ENCODE data around the gene HBQ1.
"Not testable (repeated sequence)": the region's sequence is repeated elsewhere in the genome, so short reads cannot be mapped to it uniquely, and the experiment has no call there.

HBQ1 gene

DNA sequence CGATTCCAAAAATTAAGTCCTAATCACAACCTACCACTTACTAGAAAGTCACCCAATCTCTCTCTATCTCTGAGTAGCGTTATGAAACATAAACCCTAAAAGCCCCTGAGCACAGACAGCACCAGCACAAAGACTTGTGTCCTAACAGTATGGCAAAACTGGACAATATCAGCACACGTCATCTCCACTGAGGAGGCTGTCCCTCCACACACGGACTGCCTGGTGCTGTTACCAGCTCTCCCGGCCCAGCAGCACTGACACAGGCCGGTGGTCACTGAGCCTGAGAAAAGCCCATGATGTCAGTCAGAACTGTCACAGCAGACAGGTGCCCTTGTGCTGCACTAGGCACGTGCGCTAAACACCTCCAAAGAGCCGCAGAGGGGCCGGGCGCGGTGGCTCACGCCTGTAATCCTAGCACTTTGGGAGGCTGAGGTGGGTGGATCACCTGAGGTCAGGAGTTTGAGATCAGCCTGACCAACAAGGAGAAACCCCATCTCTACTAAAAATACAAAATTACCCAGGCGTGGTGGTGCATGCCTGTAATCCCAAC is 31.4 kb downstream of the HBQ1 start:
- not testable (repeated sequence) for DNase-seq (ENCODE audit: low read depth)

DNA sequence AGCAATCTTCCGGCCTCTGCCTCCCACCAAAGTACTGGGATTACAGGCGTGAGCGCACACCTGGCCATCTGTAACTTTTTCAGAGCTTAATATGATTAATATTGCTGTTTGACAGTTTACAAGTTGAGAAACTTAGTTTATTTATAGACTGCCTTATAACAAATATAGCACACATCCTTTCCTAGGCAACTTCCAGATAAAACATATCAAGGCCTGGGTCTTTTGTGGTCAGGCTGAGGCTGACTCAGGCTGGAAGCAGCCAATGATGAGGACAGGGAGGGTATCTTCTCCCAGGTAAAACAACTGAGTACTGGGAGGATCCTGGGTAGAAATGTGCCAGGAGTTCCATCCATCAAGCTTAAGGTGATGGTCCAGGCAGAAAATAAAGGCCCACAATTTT is 32.7 kb downstream of the HBQ1 start:
- DNase-seq (ENCODE audit: low read depth) = no peak

DNA sequence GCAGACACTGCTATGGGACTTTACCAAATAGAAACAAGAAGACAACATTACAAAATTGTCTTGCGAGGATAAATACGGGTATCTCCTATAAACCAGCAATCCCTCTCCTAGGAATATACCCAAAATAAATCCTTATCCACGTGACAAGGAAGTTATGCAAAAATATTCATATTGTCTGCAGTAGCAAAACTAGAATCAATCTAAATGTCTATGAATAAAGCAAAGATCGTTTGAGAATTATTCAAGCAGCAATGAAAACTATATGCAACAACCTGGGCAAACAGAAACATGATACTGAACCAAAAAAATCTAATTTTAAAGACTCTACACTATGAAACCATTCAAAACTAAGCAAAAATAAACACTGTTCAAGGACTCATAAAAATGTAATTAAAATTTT is 39.8 kb downstream of the HBQ1 start:
- no peak for DNase-seq (ENCODE audit: low read depth)

DNA sequence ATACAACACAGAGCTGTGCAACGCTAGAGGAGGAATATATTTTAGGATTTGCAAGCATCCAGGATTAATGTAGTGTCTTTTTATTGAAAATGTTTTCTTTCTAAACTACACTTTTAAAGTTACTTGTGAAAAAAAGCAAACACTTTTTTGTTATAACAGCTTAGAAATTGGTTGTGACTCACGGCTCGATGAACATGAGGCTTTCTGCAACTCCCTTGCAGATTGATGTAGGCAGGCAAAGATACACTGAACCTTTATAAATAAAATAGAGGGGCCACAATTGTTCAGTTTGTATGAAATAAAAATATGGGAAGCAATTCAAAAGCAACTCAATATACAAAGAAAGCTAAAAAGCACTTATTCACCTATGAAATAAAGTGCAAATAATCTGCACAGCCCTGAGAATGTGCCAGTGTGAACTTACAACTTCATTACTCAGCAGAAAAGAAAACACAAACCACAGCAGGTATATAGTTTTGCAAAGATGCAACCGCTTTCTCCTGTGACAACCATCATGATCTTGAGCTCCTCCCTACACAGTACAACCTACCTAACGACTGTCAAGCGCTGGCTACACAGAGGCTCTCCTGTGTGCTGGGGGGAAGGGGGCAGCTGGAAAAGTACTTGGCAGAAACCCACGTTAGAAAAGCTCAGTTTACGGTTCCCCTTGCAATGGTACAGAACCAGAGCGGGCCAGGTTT is 48.0 kb downstream of the HBQ1 start:
- no peak for DNase-seq (ENCODE audit: low read depth)

DNA sequence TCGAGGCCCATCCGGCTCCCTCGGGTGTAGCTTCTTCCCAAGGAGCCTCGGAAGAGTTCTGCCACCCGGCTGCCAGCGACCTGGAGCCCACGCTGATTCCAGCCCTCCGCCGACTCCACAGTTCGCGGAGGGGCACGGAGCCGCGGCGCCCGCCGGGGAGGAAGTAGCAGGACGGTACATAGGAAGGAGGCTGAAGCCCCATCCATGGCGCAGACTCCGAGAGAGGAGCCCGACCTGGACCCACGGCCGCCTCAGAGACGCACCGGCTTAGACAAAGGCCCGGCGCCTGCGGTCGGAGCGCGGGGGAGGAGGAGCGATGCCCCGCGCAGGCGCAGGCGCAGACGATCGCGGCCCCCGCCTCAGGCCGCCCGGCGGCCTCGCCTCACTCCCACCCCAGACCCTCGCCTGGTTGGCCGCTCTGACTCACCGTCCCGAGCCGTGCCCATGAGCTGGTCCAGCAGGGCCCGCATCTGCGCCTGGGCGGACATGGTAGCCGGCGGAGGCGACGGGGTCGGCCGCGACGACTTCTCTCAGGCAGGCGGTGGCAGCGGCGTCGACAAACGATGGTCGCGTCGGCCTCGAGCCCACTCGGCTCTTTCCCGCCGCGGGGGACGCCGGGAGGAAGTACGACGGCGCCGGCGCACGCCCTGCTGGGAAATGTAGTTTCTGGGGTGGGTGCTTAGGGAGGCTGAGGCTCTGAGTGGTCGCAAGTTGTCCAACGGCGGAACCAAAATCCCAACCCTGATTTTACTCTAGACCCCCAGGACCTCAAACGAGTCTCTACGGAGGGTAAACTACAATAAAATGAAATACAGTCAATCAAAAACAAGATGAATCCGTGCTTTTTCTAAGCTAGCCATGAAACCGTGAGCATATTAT is 48.8 kb downstream of the HBQ1 start, which contains the start of gene LUC7L:
Gene LUC7L, minus strand, starts transcription at position 598 of the 879 bp plus-strand sequence. Its CDS starts 110 bp downstream, at position 488.
- peak; percentile 62 for DNase-seq (ENCODE audit: low read depth)

DNA sequence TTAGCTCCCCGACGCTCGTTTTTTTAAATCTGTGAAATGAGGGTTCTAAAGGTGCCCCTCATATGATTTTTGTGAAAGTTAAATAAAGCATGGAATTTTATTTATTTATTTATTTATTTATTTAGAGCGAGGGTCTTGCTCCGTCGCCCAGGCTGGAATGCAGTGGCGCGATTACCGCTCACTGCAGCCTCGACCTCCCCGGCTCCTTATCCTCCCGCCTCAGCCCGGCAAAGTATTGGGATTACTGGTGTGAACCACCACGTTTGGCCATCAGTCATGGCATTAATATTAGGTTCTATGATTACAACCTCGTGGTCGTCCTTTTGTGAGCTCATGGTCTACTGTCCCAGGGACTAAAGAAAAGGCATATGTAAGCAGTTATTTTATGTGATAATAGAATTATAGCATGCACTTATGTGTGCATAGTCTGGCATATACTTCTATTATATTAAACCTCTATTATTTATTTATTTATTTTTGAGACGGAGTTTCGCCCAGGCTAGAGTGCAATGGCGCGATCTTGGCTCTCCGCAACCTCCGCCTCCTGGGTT is 49.5 kb downstream of the HBQ1 start:
- no peak for DNase-seq (ENCODE audit: low read depth)

DNA sequence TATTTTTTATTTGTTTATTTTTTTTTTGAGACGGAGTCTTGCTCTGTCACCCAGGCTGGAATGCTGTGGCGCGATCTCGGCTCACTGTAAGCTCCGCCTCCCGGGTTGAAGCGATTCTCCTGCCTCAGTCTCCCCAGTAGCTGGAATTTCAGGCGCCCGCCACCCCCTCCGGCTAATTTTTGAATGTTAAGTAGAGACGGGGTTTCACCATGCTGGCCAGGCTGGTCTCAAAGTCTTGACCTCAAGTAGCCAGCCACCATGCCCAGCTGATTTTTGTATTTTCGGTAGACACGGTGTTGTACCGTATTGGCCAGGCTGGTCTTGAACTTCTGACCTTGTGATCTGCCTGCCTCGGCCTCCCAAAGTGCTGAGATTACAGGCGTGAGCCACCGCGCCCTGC is 50.1 kb downstream of the HBQ1 start:
- DNase-seq (ENCODE audit: low read depth) = not testable (repeated sequence)
